Kidney epithelial cell (primary cell): ENCODE data around the gene TNPO2. TPM values are rescaled to one million over a fixed set of nuclear protein-coding genes. Genes with fewer than 3 reads are reported as not detected.
A peak's percentile ranks its signal among the peaks of the same experiment; 100 is the strongest.

Source experiments
- DNase-seq: peaks from one replicate; pipeline ENCODE4 v3.0.0-alpha.2; 2010; ENCODE audit warnings: low read depth
- H3K27me3 ChIP-seq: 2 replicates; pipeline ENCODE4 v1.6.0; 2011; ENCODE audit warnings: low read length; ENCODE audit not compliant: control insufficient read depth, insufficient read depth
- H3K36me3 ChIP-seq: 2 replicates; pipeline ENCODE4 v1.5.1; 2011; ENCODE audit warnings: low read length; ENCODE audit not compliant: control insufficient read depth, insufficient read depth
- H3K4me3 ChIP-seq: 2 replicates; pipeline ENCODE4 v1.5.1; 2011; ENCODE audit warnings: low read depth, mild to moderate bottlenecking, control low read depth, low read length
- total RNA-seq: library from RNA; depleted of rRNA; stranded (reverse); fragments of >200 nt; gene quantifications from 2 replicates; pipeline ENCODE4 v1.2.3, GENCODE V29; 2015
- TF ChIP-seq, protein P1 (sequence below): IDR thresholded peaks from 2 replicates; pipeline ENCODE4 v1.5.1; 2011; ENCODE audit warnings: mild to moderate bottlenecking, moderate library complexity, low read length, control low read depth, inconsistent platforms; ENCODE audit not compliant: insufficient read depth, poor library complexity, severe bottlenecking

TNPO2 gene
- total RNA-seq, 1 donor from 2014 or later: 27.1 TPM

DNA sequence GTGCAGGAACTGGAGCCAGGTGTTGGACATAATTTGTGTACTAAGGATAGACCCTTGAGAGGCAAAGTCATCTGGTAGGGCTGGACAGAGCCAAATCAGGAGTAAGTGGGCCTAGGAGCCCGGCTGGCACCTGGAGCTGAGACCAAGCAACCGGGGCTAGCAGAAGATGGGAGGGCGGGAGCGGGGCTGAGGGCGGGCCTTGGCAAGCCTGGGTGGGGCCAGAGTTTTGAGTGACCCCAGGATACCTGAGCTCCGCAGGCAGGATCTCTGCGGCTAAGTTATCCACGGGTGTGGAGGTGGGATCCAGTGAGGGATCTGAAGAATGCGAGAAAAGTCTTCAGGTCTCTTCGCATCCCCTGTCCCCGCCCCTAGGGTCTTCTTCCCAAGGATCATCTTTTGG lies 43.4 kb upstream of the TNPO2 start:
- Histone ChIP-seq H3K36me3 (peaks cover 2% of the 10 kb centered on the region), H3K27me3 (no peaks in the 10 kb centered on the region), H3K4me3 (no peak overlapping the region)
- no peak for DNase-seq
- TF ChIP-seq, protein P1, sequence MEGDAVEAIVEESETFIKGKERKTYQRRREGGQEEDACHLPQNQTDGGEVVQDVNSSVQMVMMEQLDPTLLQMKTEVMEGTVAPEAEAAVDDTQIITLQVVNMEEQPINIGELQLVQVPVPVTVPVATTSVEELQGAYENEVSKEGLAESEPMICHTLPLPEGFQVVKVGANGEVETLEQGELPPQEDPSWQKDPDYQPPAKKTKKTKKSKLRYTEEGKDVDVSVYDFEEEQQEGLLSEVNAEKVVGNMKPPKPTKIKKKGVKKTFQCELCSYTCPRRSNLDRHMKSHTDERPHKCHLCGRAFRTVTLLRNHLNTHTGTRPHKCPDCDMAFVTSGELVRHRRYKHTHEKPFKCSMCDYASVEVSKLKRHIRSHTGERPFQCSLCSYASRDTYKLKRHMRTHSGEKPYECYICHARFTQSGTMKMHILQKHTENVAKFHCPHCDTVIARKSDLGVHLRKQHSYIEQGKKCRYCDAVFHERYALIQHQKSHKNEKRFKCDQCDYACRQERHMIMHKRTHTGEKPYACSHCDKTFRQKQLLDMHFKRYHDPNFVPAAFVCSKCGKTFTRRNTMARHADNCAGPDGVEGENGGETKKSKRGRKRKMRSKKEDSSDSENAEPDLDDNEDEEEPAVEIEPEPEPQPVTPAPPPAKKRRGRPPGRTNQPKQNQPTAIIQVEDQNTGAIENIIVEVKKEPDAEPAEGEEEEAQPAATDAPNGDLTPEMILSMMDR: no peak

DNA sequence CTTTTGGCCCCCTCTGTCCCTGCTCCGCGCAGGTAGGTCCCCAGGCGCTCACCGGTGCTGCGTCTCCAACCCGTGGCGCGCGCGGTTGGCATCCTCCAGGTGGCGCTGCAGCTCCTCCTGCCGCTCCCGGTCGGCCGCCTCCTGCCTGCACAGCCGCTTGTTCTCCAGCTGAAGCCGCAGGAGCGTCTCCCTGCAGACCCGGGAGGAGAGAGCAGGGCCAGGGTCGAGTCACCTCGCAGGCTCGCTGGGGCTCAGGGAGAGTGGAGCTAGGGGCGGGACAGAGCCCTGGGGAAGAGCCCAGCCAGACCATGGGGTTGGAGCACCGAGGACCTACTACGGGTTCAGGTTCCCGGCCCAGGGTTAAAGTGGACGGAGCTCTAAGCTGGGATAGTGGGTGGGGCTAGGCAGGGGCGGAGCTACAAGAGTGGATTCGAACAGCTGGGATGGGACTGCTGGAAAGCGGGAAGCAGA lies 42.4 kb upstream of the TNPO2 start:
- peak overlapping the region; percentile 43 for H3K4me3 ChIP-seq
- TF ChIP-seq, protein P1: peak; percentile 88
- DNase-seq: no peak
- H3K27me3 ChIP-seq: no peaks in the 10 kb centered on the region
- H3K36me3 ChIP-seq: peaks cover 2% of the 10 kb centered on the region

DNA sequence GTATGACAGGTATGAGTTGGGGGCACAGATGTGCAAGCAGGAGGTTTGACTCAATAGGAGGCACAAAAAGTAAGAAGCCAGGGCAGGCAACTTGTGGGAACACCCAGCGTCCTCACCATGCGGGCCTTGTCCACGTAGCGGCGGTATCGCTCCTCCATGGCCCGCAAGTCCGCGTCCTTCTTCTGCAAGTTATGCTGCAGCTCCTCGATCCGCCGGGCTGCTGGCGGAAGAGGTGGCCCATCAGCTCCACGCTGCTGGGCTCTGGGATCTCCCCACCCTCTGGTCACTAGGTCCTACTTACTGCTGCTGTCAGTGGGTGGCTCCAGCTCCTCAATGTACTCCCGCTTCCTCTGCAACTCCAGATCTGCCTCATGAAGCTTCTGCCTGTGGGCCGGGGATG lies 41.0 kb upstream of the TNPO2 start:
- H3K36me3 ChIP-seq: peaks cover 2% of the 10 kb centered on the region
- no peak for DNase-seq
- no peak overlapping the region for H3K4me3 ChIP-seq
- TF ChIP-seq, protein P1: no peak
- H3K27me3 ChIP-seq: no peaks in the 10 kb centered on the region

DNA sequence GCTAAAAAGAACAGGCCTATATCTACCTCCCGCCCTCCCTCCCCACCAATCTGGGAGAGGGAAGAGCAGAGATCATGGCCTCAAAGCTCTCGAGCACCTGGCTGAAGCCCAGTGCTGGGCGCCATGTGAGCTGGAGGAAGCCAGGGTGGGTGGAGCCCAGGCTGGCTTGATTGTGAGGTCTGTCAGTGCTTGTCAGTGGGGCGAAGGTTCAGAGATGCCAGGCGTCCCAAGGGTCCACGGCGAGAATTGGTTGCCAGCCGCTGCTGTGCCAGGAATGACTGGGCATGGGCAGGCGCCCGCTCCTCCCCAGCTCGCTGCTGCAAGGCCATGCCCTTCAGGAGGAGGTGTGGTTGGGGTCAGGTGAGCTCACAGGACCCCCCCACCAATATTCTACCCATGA lies 39.4 kb upstream of the TNPO2 start:
- Histone ChIP-seq H3K27me3 (no peaks in the 10 kb centered on the region), H3K36me3 (peaks cover 2% of the 10 kb centered on the region), H3K4me3 (no peak overlapping the region)
- DNase-seq: no peak
- TF ChIP-seq, protein P1: no peak

DNA sequence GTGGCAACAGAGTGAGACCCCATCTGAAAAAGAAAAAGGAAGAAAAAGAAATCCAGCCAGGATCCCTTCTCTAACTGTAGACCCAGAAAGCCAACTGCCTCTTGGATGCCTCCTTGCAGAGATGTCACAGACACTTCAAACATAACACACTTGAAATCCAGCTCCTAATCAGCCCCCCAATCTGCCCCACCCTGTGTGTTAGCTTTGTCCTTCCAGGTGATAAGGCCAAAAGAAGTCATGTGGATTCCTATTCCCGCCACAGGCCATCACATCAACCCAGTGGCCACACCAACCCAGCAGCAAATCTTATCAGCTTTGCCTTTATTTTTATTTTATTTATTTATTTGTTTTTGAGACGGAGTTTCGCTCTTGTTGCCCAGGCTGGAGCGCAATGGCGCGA lies 36.0 kb upstream of the TNPO2 start:
- TF ChIP-seq, protein P1: no peak
- DNase-seq: no peak
- H3K36me3 ChIP-seq: peaks cover 2% of the 10 kb centered on the region
- no peak overlapping the region for H3K4me3 ChIP-seq
- H3K27me3 ChIP-seq: peaks cover 2% of the 10 kb centered on the region

DNA sequence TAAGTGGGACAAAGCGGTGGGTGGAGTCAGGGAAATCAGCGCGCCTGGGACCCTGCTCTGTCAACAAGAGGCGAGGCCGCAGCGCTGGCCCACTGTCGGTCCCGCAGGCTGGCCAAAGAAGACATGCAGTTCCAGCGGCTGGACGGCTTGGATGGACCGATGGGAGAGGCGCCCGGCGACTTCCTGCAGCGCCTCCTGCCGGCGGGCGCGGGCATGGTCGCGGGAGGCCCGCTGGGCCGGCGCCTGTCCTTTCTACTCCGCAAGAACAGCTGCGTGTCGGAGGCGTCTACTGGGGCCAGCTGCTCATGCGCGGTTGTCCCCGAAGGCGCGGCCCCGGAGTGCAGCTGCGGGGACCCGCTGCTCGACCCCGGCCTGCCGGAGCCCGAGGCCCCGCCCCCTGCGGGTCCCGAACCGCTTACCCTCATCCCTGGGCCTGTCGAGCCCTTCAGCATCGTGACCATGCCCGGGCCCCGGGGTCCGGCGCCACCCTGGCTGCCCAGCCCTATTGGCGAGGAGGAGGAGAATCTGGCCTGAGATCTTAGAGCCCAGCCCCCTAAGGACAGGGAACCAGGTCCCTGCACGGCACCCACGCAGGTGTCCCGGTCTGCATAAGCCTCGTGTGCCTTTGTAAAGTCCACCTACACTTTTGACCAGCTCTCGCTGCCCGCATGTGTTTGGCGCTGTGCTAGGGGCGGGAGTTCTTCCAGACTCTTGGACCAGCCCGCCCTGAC lies 34.0 kb upstream of the TNPO2 start:
- TF ChIP-seq, protein P1: peak; percentile 67
- Histone ChIP-seq H3K27me3 (peaks cover 6% of the 10 kb centered on the region), H3K4me3 (peak overlapping the region; percentile 6), H3K36me3 (no peaks in the 10 kb centered on the region)
- DNase-seq: no peak
